ENCODE measurements around the gene NOVA1.

NOVA1 gene

GRCh38 chr14:26593357-26593756 lies 4.5 kb downstream of the NOVA1 start:
- TF ChIP-seq ZC3H10 (CRISPR knock-in tag; IDR thresholded peaks at IDR 0.05) (no peak), CSDC2 (CRISPR knock-in tag; IDR thresholded peaks at IDR 0.05) (no peak), ISL1 (CRISPR knock-in tag; IDR thresholded peaks at IDR 0.05) (no peak), ZFP3 (CRISPR knock-in tag; IDR thresholded peaks at IDR 0.05) (no peak), CREB5 (CRISPR knock-in tag; IDR thresholded peaks at IDR 0.05; ENCODE audit: low read depth) (no peak), CSRNP3 (CRISPR knock-in tag; IDR thresholded peaks at IDR 0.05) (no peak), ZNF565 (CRISPR knock-in tag; conservative IDR thresholded peaks at IDR 0.05; ENCODE audit: low read depth) (no peak), GLIS3 (CRISPR knock-in tag; IDR thresholded peaks at IDR 0.05) (no peak), ESRRG (CRISPR knock-in tag; IDR thresholded peaks at IDR 0.05) (no peak), POU6F1 (CRISPR knock-in tag; IDR thresholded peaks at IDR 0.05; ENCODE audit: borderline replicate concordance, low read depth) (no peak), RARB (CRISPR knock-in tag; IDR thresholded peaks at IDR 0.05) (no peak), ZNF70 (CRISPR knock-in tag; IDR thresholded peaks at IDR 0.05) (no peak), TSHZ2 (CRISPR knock-in tag; IDR thresholded peaks at IDR 0.05) (no peak), BACH2 (CRISPR knock-in tag; IDR thresholded peaks at IDR 0.05; ENCODE audit: borderline replicate concordance) (no peak), TCF4 (CRISPR knock-in tag; IDR thresholded peaks at IDR 0.05; ENCODE audit: borderline replicate concordance) (no peak), SNAI2 (CRISPR knock-in tag; IDR thresholded peaks at IDR 0.05) (no peak), PPARA (CRISPR knock-in tag; IDR thresholded peaks at IDR 0.05; ENCODE audit: borderline replicate concordance) (no peak), PATZ1 (CRISPR knock-in tag; IDR thresholded peaks at IDR 0.05; ENCODE audit: borderline replicate concordance) (no peak), ZNF8 (CRISPR knock-in tag; IDR thresholded peaks at IDR 0.05) (no peak), OSR1 (CRISPR knock-in tag; IDR thresholded peaks at IDR 0.05) (no peak)
- ATAC-seq, result no peak

GRCh38 chr14:26589925-26590324 lies 7.9 kb downstream of the NOVA1 start:
- no peak for ATAC-seq
- no peak for TF ChIP-seq ARNTL (CRISPR knock-in tag; IDR thresholded peaks at IDR 0.05; ENCODE audit: borderline replicate concordance, low read depth)
- no peak for TF ChIP-seq ZC3H10 (CRISPR knock-in tag; IDR thresholded peaks at IDR 0.05)
- no peak for TF ChIP-seq GLIS3 (CRISPR knock-in tag; IDR thresholded peaks at IDR 0.05)

- no peak for ATAC-seq
- TF ChIP-seq TSHZ2 (CRISPR knock-in tag; IDR thresholded peaks at IDR 0.05) (no peak), CSRNP3 (CRISPR knock-in tag; IDR thresholded peaks at IDR 0.05) (no peak), ZNF8 (CRISPR knock-in tag; IDR thresholded peaks at IDR 0.05) (no peak)
Measured at GRCh38 chr14:26577711-26578110, 20.1 kb downstream of the NOVA1 start.
